K562 (cell line): ENCODE results near the gene CCDC183. TPM values are rescaled to one million over a fixed set of nuclear protein-coding genes. Genes with fewer than 3 reads are reported as not detected.

Experiments
- ARID3A ChIP-seq: IDR thresholded peaks from 2 replicates; pipeline ENCODE4 v1.6.1; 2012; ENCODE audit warnings: low read depth, low read length, improper control_type of control experiment, borderline replicate concordance
- ASH1L ChIP-seq: fragments of 450-650 bp; IDR thresholded peaks from 2 replicates; pipeline ENCODE4 v1.6.1; 2018; ENCODE audit warnings: borderline replicate concordance, mild to moderate bottlenecking, low read depth; ENCODE audit not compliant: partially characterized antibody
- COPS2 ChIP-seq: fragments of 450-650 bp; conservative IDR thresholded peaks from 2 replicates; pipeline ENCODE4 v1.6.1; 2016; ENCODE audit warnings: mild to moderate bottlenecking, moderate library complexity
- GMEB1 ChIP-seq: fragments of 250-450 bp; sonication (Bioruptor Pico); IDR thresholded peaks from 2 replicates; pipeline ENCODE4 v1.4.0; 2020; ENCODE audit warnings: mild to moderate bottlenecking
- KDM4B ChIP-seq, 2 experiments: fragments of 450-650 bp in 1 of 2; sonication (generic) in 1 of 2; IDR thresholded peaks; 2 replicates each; pipeline ENCODE4 v1.6.1; 2016 to 2017; ENCODE audit warnings: borderline replicate concordance in 2 of 2, antibody characterized with exemption in 1 of 2, low read depth in 1 of 2, mild to moderate bottlenecking in 1 of 2
- MAFF ChIP-seq: IDR thresholded peaks from 2 replicates; pipeline ENCODE4 v1.6.1; 2012; ENCODE audit warnings: low read length, improper control_type of control experiment
- MCM7 ChIP-seq, 2 experiments: fragments of 450-650 bp; IDR thresholded peaks; 2 replicates each; pipeline ENCODE4 v1.6.1; 2016 to 2018
- MTA3 ChIP-seq: fragments of 450-650 bp; formaldehyde crosslinking; IDR thresholded peaks from 2 replicates; pipeline ENCODE4 v1.6.1; 2017; ENCODE audit warnings: mild to moderate bottlenecking, borderline replicate concordance
- MTF1 ChIP-seq: fragments of 250-450 bp; sonication (Bioruptor Pico); IDR thresholded peaks from 2 replicates; pipeline ENCODE4 v1.9.0; 2021; ENCODE audit warnings: moderate library complexity, mild to moderate bottlenecking, inconsistent platforms, borderline replicate concordance
- NR2F6 ChIP-seq: fragments of 450-650 bp; formaldehyde crosslinking; IDR thresholded peaks from 2 replicates; pipeline ENCODE4 v1.4.0; 2020; ENCODE audit warnings: mild to moderate bottlenecking
- REST ChIP-seq, 2 experiments: fragments of 450-650 bp; formaldehyde crosslinking in 1 of 2; IDR thresholded peaks; 2 replicates each; pipeline versions ENCODE4 v1.4.0 to v1.6.1; 2014 to 2020; ENCODE audit warnings: mild to moderate bottlenecking in 2 of 2, borderline replicate concordance in 1 of 2, low read depth in 1 of 2
- ZNF384 ChIP-seq: IDR thresholded peaks from 2 replicates; pipeline ENCODE4 v1.6.1; 2012; ENCODE audit warnings: low read depth, low read length, improper control_type of control experiment
- ZZZ3 ChIP-seq: fragments of 450-650 bp; IDR thresholded peaks from 2 replicates; pipeline ENCODE4 v1.6.1; 2016; ENCODE audit warnings: antibody characterized with exemption, mild to moderate bottlenecking, moderate library complexity
- polyA plus RNA-seq, 8 experiments: library from polyadenylated mRNA; depleted of rRNA in 4 of 8; stranded (reverse) in 5 of 8; unstranded in 3 of 8; fragments of >200 nt; fragmentation: Nextera tagmentation in 2 of 8; fragmentation: Illumina TruSeq in 1 of 8; extraction: Ambion mirVana in 2 of 8; extraction: Trizol in 1 of 8; gene quantifications; 2 replicates each; pipeline versions ENCODE4 v1.2.1 to v1.2.3, GENCODE V29; 2011 to 2014; ENCODE audit warnings: inconsistent platforms in 1 of 8, missing spikeins in 1 of 8
- total RNA-seq, 7 experiments: library from RNA; depleted of rRNA in 6 of 7; stranded (reverse); fragments of >200 nt in 6 of 7; fragmentation: Illumina TruSeq in 2 of 7; extraction: Trizol in 2 of 7; gene quantifications; 2 replicates each; pipeline versions ENCODE4 v1.2.1 to v1.2.3, GENCODE V29; 2011 to 2021; ENCODE audit warnings: low replicate concordance in 1 of 7

The CCDC183 gene
- total and polyA plus RNA-seq, 9 of the 15 experiments (the other 6 are each of a cell fraction or from before 2014, with no cell fraction given): 0.21 to 0.60 (median 0.29) TPM; not detected in 4

GRCh38 chr9:136849038-136849959 is 53.2 kb downstream of the CCDC183 start, which contains the start of gene PHPT1 (continued):
- TF ChIP-seq MTA3 (peak; percentile 94), COPS2 (no peak), MAFF (no peak), REST (IDR thresholded peaks at IDR 0.05; ENCODE audit: borderline replicate concordance) (no peak; the same call in 1 of the 2 replicates), REST (CRISPR knock-in tag; IDR thresholded peaks at IDR 0.05; ENCODE audit: low read depth) (0 out of 2 replicates have a peak, but pooled peaks have one; percentile 18), KDM4B (IDR thresholded peaks at IDR 0.05; ENCODE audit: borderline replicate concordance in 2 of 2, low read depth in 1 of 2) (no peak), GMEB1 (peak; percentile 47; the same call in 1 of the 2 replicates), MCM7 (IDR thresholded peaks at IDR 0.05) (no peak), ZZZ3 (no peak), ASH1L (peak; percentile 99), NR2F6 (CRISPR knock-in tag) (no peak), MTF1 (CRISPR knock-in tag) (no peak), ARID3A (no peak), ZNF384 (no peak)
